Measurements from ENCODE around the gene PHLDB3.

- no peak for TF ChIP-seq POLR2AphosphoS5 (IDR thresholded peaks at IDR 0.05)
- no peak for TF ChIP-seq EP300 (IDR thresholded peaks at IDR 0.05)
- no peak for TF ChIP-seq CTCF (IDR thresholded peaks at IDR 0.05)
Observed at GRCh38 chr19:43441716-43442115, 62.8 kb downstream of the PHLDB3 start.
